ENCODE measurements around the gene TMX1. TPM values are rescaled to one million over a fixed set of nuclear protein-coding genes. Genes with fewer than 3 reads are reported as not detected.

TMX1 gene
- total RNA-seq, 1 donor from 2014 or later, result 31.4 TPM

- peaks cover 9% of the 10 kb centered on the region for H3K4me1 Mint-ChIP-seq (ENCODE audit: unreplicated experiment)
- no peak for TF ChIP-seq CTCF (conservative IDR thresholded peaks at IDR 0.05)
- no peaks in the 10 kb centered on the region for H3K9me3 Mint-ChIP-seq
- H3K36me3 Mint-ChIP-seq, result no peaks in the 10 kb centered on the region
- no peak overlapping the region for H3K4me3 Mint-ChIP-seq
- DNase-seq (ENCODE audit: extremely low spot score, unreplicated experiment), result no peak
- H3K27me3 Mint-ChIP-seq, result peaks cover 6% of the 10 kb centered on the region
- H3K27ac Mint-ChIP-seq, result no peak overlapping the region
Observed at GRCh38 chr14:51206462-51206861, 33.6 kb upstream of the TMX1 start.

GRCh38 chr14:51207621-51208020 is 32.4 kb upstream of the TMX1 start:
- Mint-ChIP-seq H3K9me3 (no peaks in the 10 kb centered on the region), H3K4me3 (no peak overlapping the region), H3K27ac (no peak overlapping the region), H3K4me1 (ENCODE audit: unreplicated experiment) (peaks cover 9% of the 10 kb centered on the region), H3K36me3 (no peaks in the 10 kb centered on the region), H3K27me3 (peaks cover 3% of the 10 kb centered on the region)
- no peak for TF ChIP-seq CTCF (conservative IDR thresholded peaks at IDR 0.05)
- no peak for DNase-seq (ENCODE audit: extremely low spot score, unreplicated experiment)

- no peak for TF ChIP-seq CTCF (conservative IDR thresholded peaks at IDR 0.05)
- H3K27ac Mint-ChIP-seq, result no peak overlapping the region
- H3K36me3 Mint-ChIP-seq, result no peaks in the 10 kb centered on the region
- H3K27me3 Mint-ChIP-seq, result peaks cover 3% of the 10 kb centered on the region
- DNase-seq (ENCODE audit: extremely low spot score, unreplicated experiment), result no peak
- H3K4me3 Mint-ChIP-seq, result no peak overlapping the region
- peaks cover 9% of the 10 kb centered on the region for H3K4me1 Mint-ChIP-seq (ENCODE audit: unreplicated experiment)
- no peaks in the 10 kb centered on the region for H3K9me3 Mint-ChIP-seq
Observed at GRCh38 chr14:51208982-51209381, 31.1 kb upstream of the TMX1 start.

GRCh38 chr14:51209457-51209856 is 30.6 kb upstream of the TMX1 start:
- no peak for DNase-seq (ENCODE audit: extremely low spot score, unreplicated experiment)
- H3K4me1 Mint-ChIP-seq (ENCODE audit: unreplicated experiment), result peaks cover 7% of the 10 kb centered on the region
- no peak for TF ChIP-seq CTCF (conservative IDR thresholded peaks at IDR 0.05)

GRCh38 chr14:51210594-51210993 is 29.5 kb upstream of the TMX1 start:
- Mint-ChIP-seq H3K27ac (no peak overlapping the region), H3K9me3 (no peaks in the 10 kb centered on the region), H3K27me3 (peaks cover 3% of the 10 kb centered on the region), H3K4me3 (no peak overlapping the region), H3K4me1 (ENCODE audit: unreplicated experiment) (peaks cover 4% of the 10 kb centered on the region), H3K36me3 (no peaks in the 10 kb centered on the region)
- no peak for TF ChIP-seq CTCF (conservative IDR thresholded peaks at IDR 0.05)
- no peak for DNase-seq (ENCODE audit: extremely low spot score, unreplicated experiment)

More at GRCh38 chr14:51209457-51209856, 30.6 kb upstream of the TMX1 start:
- no peak overlapping the region for H3K27ac Mint-ChIP-seq
- H3K36me3 Mint-ChIP-seq, result no peaks in the 10 kb centered on the region
- no peaks in the 10 kb centered on the region for H3K9me3 Mint-ChIP-seq
- H3K27me3 Mint-ChIP-seq, result peaks cover 3% of the 10 kb centered on the region
- H3K4me3 Mint-ChIP-seq, result no peak overlapping the region

- Mint-ChIP-seq H3K36me3 (no peaks in the 10 kb centered on the region), H3K9me3 (no peaks in the 10 kb centered on the region)
Observed at GRCh38 chr14:51211149-51211548, 28.9 kb upstream of the TMX1 start.

More at GRCh38 chr14:51211149-51211548, 28.9 kb upstream of the TMX1 start:
- TF ChIP-seq CTCF (conservative IDR thresholded peaks at IDR 0.05), result no peak
- DNase-seq (ENCODE audit: extremely low spot score, unreplicated experiment), result no peak
- Mint-ChIP-seq H3K27ac (no peak overlapping the region), H3K4me1 (ENCODE audit: unreplicated experiment) (peaks cover 4% of the 10 kb centered on the region), H3K27me3 (peaks cover 3% of the 10 kb centered on the region), H3K4me3 (no peak overlapping the region)
